HTR-8/SVneo (cell line): Measurements from ENCODE around the gene ALK.

Experiments
- DNase-seq: peaks from one replicate; pipeline ENCODE4 v3.0.0; 2011; ENCODE audit warnings: low spot score, mixed read lengths; ENCODE audit not compliant: insufficient read length
- FAIRE-seq: peaks from 2 replicates; lab custom pipeline; 2011; peaks lifted over from hg19 to GRCh38; lab: Jason Lieb, UNC

Gene ALK

DNA sequence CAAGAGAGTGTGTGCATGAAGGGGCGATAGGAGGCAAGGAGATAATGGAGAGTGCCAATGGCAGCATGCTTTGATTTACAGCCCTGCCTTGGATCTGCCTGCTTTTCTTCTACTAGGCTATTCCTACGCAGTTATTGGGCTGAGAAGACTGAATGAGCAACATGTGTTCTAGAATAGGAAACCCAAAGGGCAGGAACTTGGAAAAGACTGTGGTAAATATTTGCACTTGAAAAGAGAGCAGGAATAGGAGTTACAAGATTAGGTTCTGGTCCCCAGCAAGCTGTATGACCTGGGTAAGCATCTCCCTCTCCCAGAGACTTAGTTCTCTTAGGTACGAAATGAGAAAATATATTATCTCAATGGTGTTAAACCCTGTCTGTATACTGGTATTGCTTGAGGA lies 438.5 kb downstream of the ALK start:
- FAIRE-seq: no peak
- no peak for DNase-seq

DNA sequence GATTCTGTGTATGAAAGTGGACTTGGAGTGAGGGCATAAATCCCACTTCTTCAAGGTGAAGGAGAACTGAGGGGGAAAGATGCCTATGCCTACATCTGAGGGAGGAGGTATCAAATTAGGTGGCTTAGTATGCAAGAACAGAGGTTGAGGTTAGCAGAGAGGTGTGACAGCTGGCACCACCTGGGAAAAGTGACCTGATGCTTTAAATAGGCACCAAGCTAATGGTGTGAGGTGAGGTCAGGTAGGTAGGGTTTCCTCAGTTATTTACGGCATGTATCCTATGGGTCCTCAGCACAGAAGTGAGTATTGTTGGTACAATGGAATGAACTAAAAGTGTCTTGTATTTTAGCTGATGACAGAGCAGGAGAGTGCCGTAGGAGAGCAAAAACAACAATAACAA lies 439.0 kb downstream of the ALK start:
- FAIRE-seq: no peak
- DNase-seq: no peak

DNA sequence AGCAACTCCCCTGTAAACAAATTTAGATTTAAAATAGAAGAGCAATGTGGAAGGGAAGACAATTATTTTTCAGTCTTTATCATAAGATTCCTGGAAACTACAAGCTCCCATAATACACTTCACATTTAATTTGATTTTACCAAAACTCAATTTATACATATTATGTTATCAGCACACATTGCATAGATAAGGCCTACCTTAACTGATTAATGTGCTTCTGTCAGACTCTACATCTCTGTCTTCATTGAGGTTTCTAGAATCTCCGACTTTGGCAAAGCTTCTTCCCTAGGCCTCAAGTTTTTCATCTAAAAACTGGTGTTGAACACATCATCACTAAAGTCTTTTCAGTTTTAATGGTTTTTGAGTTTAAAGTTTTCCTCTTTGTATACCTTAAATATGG lies 440.1 kb downstream of the ALK start:
- FAIRE-seq (no peak), DNase-seq (no peak)

DNA sequence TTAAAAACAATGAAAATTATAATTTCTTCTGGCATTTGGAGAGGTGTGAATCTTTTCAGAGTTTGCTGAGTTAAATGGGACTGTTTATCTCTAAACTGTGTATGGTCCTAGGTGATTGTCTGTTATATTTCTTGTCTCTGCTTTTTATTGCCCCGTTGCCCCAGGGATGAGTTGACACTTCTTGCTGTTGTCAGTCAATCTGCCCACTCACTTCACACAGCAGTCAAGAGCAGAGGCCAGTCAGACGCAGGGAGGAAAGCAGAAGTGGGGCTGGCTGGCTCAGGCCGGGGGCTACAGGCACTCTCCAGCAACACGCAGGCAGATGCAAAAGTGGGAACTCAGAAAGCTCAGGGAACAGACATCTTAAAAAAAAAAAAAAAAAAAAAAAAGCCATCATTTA lies 441.0 kb downstream of the ALK start:
- no peak for FAIRE-seq

DNA sequence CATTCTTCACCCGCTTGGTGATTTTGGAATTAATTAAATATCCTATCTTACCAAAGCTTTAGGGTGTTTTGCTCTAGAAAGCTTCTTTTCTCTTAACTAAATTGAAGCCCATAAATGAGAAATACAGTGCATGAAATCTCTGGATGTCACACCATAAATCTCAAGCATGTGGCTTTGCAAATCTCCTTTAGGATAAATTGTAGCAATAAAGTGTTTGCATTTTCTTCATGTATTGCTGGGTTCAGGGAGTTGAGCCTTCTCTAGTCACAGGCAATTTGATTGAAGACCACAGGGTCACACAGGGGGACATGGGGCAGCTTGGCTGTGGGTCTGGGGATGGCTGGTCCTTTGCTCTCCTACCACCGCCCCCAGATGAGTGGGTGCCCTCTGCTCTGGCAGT lies 442.0 kb downstream of the ALK start:
- FAIRE-seq (no peak), DNase-seq (no peak)

More for the DNA sequence above, 441.0 kb downstream of the ALK start:
- no peak for DNase-seq

DNA sequence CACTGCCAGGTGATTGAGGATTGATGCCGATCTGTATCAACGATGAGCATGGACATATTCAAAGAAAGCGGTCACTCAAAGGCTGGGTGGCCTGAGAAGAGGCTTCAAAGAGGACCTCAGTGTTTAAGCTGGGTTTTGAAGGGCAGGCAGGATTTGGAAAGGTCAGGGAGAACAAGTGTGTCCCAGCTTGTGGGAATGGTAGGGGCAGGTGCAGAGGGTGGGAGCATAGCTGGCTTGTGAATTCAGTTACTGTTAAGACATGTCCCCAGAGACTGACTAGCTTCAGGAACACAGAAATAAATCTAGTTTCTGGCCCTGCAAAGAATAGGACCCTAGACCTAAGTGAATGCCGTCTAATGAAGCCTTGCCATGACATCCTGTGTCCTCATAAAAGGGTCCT lies 442.7 kb downstream of the ALK start:
- no peak for FAIRE-seq
- DNase-seq: no peak

DNA sequence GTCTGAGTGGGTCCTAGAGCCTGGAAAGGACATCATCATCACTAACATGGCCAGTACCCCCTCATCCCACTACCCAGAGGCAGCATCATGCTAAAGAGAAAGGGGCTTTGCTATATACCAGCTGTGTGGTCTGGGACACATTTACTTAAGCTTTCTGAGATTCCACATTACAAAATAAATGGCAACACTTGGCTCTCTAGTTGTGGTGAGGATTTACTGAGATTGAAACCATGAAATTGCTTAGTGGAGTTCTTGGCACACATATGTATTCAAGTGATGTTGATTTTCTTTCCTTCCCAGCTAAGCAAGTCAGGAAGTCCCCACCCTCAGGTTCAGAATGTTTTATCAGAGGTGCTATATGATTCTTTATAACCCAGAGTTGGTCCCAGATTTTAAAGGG lies 444.2 kb downstream of the ALK start:
- FAIRE-seq (no peak), DNase-seq (no peak)

DNA sequence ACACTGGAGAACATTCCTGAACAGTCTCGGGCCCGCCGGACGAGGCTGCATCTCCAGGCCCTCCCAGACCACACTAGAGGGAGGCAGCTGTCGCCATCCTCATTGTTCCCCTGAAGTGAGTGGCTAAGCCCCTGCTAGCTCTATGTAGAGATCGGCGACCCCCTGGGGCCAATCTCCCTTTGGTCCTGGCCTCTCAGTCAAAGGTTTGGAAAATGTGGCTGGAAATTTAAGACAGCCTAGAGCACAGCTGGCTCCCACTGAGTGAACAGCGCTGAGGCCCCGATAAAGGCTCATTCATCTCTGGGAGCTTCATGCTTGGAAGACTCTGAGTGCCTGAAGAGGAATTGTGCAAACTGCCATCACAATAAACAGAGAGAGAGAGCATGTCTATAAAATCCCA lies 445.9 kb downstream of the ALK start:
- no peak for DNase-seq

DNA sequence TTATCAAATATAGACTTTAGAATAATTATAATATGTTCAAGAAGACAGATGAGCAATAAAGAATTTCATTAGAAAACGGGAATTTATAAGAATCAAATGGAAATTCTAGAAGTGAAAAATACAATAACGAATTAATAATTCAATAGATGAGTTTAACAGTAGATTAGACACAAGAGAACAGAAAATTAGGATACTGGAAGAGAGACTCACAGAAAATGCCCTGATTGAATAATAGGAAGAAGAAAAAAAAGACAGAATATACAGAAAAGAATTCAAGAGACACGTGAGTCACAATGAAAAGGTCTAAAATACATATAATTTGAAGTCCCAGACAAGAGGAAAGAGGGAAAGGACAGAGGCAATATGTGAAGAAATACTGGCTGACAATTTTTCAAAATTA lies 451.4 kb downstream of the ALK start:
- no peak for FAIRE-seq
- DNase-seq: no peak

More for the DNA sequence above, 445.9 kb downstream of the ALK start:
- FAIRE-seq: no peak

DNA sequence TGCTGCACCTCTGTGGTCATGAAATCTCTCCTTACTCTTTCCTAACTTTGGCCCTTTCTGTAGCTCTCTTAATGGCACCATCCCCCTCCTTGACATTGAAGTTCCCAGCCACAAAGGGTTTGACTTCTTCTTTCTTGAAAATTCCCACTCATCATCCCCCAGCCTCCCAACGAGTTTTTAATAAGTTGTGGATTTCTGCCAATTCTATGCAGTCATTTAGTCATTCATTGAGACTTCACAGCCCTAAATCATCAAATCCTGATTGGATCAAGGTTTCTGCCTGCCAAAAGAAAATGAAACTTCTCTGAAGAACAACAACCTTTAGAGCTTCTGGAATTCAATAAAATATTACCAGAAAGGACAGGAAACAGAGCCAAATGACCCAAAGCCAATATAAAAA lies 451.9 kb downstream of the ALK start:
- no peak for DNase-seq
- FAIRE-seq: no peak

DNA sequence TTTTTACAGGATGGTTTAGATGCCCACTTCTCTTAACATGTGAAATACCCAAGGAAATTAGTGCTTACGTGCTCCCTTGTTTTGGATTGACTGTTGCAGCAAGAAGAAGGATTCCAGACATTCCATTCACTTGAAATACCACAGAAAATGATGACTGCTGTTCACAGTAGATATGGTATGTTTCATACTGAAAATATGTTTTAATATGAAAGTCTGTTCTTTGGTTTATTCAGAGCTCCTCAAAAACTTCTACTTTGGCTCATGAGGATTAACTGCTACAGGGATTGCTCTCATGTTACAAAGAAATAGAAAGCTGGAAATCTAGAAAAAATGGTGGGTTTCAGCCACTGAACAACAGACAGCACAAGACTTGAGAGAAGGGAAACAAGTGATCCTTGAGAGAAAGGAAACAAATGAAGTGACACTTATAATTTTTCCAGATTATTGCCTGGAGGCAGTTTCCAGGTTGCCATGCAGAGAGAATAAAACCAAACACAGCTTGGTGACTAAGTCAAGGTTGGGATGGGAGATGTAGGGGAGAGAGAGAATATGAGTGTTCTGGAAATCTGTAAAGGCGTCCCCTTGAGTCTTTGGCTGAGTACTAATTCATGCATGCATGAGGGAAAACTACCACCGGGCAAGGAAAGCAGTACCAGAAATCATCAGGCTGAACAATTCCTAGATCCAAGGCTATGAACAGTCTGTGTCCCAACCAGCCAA lies 458.0 kb downstream of the ALK start:
- FAIRE-seq (peak; percentile 42), DNase-seq (peak; percentile 76)

DNA sequence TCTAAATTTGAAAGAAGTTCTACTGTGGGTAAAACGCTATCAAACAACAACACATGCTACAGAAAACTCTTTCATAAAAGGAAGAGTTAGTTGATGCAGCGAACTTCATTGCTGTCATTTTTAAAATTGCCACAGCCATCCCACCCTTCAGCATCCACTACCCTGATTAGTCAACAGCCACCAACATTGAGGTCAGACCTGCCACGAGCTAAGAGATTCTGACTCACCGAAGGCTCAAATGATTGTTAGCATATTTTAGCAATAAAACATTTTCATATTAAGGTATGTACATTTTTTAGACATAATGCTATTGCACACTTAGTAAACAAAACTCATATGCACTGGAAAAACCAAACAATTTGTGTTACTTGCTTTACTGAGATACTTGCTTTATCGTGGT lies 459.1 kb downstream of the ALK start:
- FAIRE-seq: no peak

DNA sequence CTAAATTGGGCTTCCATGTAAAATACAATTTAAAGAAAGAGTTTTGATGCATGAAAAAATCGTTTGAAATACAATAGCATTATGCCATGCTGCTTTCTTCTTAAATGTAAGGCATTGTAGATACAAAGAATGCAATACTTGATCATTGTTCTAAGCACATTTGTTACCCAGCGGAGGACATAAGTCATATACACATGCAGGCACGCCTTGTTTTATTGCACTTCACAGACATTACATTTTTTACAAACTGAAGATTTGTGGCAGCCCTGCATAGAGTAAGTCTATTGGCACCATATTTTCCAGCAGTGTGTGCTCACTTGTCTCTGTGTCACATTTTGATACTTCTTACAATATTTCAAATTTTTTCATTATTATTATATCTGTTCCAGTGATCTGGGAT lies 461.2 kb downstream of the ALK start:
- FAIRE-seq (no peak), DNase-seq (no peak)

More for the DNA sequence above, 459.1 kb downstream of the ALK start:
- no peak for DNase-seq

DNA sequence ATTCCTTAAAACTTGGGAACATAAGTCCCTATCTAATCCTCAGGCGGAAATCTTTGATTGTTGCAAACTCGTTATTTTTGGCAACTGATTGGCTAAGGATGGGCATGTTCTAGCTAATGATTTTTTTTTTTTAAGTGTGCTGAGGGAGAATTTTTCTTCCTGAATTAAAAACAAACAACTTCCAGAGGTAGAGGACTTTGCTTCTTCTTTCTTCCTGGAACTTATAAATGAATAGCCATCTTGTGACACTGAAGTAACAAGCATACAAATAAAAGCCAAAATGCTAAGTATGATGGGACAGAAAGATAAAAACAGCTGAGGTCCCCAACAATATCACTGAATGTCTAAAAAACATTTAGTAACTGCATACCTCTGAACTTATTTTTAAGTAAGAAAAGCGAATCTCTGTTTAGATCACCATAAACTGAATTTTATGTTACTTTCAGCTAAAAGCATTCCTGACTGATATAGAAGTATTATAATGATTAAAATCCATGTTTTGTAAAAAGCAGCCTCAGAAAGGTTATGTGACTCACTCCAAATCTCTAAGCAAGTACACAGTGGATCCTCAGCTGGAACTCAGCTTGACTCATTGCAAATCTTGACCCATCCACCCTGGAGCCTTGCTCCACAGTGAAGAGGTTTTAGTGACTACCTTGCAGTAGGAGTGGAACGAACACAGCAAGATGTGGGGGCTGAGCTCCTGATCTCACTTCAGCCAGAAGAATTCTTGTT lies 461.8 kb downstream of the ALK start:
- DNase-seq (no peak), FAIRE-seq (no peak)

DNA sequence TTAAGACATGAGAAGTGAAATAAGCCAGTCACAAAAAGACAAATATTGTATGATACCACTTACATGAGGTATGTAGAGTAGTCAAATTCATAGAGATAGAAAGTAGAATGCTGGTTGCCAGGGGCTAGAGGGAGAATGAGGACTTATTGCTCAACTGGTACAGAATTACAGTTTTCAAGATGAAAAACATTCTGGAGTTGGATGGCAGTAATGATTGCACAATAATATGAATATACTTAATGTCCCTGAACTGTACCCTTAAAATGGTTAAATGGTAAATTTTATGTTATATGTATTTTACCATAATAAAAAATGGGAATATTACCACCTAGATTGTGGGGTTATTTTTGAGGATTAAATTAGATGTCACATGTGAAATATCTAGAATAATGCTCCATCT lies 465.0 kb downstream of the ALK start:
- DNase-seq (no peak), FAIRE-seq (no peak)

DNA sequence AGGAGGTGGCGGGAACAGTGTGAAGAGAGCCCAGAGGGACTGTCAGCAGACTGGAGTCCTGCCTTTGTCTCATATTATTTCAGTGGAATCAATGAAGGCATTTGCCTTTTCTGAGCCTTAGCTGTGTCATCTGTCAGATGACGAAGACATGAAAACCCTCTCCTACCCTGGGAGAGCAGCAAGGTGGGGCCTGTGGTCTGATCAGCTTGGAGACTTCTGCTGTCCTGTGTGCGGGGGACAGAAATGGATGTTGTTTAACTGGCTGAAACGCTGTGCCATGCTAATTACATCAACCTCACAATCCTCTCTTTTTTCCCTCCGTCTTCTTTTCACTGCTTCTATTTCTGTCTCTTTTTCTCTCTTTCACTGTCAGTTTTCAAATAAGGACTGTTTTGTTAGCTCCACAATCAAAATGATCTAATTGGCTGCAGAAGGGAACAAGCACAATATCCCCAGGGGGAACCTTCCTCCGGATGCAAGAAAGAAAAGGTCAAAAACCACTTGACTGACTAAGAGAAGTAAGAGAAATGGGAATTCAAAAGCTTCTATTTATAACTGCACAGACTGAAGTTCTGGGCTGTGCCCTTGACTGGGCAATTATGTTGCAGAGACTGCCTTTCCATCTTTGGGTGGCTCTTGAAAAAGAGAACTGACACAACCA lies 466.1 kb downstream of the ALK start:
- FAIRE-seq: no peak
- DNase-seq: no peak

DNA sequence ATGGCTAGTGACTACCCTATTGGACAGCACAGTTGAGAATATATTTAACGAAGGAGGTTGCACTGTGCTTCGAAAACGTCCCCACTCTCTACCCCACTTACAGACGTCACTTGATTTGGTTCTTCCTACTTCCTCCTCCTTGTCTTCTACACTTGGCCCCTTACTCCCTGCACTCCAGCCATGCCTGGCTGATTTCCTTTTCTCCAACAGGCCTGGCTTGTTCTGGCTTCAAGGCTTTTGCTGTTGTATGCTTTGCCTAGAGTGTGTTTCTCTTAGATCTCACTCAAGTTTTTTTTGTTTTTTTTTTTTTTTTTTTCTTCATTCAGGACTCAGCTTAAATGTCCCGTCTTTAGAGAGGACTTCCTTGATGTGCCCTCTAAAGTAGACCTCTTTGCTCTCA lies 469.4 kb downstream of the ALK start:
- DNase-seq (no peak), FAIRE-seq (no peak)

DNA sequence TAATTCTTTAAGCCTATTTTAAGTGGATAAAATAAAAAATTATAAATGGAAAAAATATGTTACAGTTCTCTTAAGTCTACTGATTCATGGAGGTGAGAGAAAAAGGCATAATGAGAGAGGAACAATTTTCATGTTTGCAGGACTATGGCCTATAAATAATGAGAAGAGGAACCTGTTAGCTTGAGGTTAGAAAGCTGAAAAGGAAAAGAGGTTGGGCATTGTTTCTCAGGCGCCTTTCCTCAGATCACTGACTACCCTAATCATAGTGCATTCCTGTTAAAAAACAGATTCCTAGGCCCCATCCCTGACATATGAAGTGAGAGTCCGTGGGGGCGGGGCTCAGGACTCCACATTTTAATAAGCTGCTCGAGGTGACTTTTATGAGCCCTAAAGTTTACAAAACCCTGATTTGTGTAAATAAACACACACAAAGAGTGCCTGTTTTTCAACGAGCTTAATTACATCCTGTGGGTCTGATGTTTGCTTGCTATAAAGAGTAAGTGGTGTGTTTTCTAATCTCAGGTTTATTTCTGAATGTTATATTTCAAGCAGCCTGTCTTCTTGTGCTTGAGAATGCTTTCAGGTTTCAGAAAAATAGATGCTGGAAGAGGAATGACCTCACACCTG lies 470.7 kb downstream of the ALK start:
- FAIRE-seq (no peak), DNase-seq (no peak)

DNA sequence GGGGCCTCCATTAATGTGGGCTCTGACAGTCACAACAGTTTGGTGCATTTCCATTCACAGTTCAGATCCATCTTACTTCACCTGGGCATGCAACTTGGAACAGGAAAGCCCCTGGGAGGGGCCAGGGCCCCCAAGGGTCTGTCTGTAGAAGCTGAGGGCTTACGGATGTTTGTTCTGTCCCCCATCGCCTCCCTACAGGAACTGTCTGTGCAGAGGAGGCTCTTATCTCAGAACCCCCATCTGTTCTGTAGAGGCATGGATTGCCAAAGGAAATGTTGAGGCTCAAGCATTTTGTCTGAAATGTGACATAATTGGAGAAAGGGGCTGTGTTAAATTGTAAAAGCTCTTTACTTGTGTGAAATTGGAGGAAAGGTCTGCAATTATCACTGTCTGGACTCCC lies 471.9 kb downstream of the ALK start:
- FAIRE-seq (no peak), DNase-seq (no peak)

DNA sequence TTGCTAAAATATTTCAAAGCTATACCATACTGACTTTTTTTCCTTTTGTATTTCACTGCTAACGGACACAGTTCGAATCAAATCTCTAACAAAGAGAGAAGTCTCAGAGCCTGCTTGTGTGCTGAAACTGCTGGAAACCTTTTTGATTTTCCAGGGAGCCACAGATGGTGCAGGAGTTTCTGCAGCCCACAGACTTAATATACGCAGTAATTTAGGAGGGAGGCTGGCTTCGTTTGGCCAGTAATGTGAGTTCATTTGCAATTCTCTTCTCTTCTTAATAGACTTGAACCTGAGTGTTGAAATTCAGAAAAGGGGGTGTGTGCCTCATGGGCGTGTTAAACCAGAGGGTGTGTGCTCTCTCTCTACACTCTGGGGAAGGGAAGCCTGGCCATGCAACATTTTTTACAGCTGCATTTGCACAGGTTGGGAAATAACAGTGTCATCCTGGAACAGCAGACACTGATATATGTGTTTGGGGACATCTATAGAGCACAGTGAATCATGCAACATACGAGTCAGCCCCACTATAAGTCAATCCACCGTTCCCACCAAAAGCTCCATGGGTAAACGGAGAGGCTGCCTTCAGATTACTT lies 473.2 kb downstream of the ALK start:
- DNase-seq (no peak), FAIRE-seq (no peak)

DNA sequence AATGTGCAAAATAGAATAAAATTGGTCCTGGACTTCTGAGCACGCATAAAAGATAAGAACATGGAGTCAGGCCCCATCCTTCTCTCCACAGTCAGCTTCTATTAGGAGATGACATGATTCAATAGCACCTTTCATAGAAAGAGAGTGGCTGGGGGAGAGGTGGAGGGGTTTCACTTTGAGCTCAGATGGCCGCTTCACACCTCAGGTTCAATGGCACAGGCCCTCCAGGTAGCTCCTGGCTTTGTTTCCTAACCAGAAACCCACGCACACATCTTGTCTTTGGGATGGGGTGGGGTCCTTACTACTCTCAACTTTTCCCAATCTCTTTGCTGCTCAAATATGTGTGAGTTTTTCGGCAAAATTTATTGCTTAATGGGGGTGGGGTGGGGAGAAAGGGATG lies 473.9 kb downstream of the ALK start:
- DNase-seq (no peak), FAIRE-seq (no peak)
